Upper lobe of left lung (tissue), 4 donors: ENCODE measurements around the gene VPS11.
"Not testable (repeated sequence)": the region's sequence is repeated elsewhere in the genome, so short reads cannot be mapped to it uniquely, and the experiment has no call there.

Source experiments
- CTCF ChIP-seq, 6 experiments: fragments of 450-650 bp in 4 of 6; fragments of 200-600 bp in 2 of 6; sonication (generic) in 2 of 6; IDR thresholded peaks; one replicate each; pipeline ENCODE4 v1.5.1; 2016 to 2019; ENCODE audit warnings: antibody characterized with exemption in 6 of 6
- POLR2A ChIP-seq, 4 donors: fragments of 450-650 bp; IDR thresholded peaks; one replicate each; pipeline ENCODE4 v1.5.1; 2016 to 2017; ENCODE audit warnings: antibody characterized with exemption in 4 of 4, mild to moderate bottlenecking in 2 of 4

GRCh38 chr11:119059128-119059527 lies 8.5 kb upstream of the VPS11 start:
- not testable (repeated sequence) for TF ChIP-seq CTCF, POLR2A (IDR thresholded peaks at IDR 0.05)
